ENCODE results near the gene C1QC.

The C1QC gene

GRCh38 chr1:22687191-22687590 is 43.8 kb downstream of the C1QC start:
- Histone ChIP-seq H3K9me3 (ENCODE audit: severe bottlenecking) (no peaks in the 10 kb centered on the region), H3K4me3 (ENCODE audit: low read depth, low read length) (no peak overlapping the region), H3K27ac (no peak overlapping the region), H3K27me3 (ENCODE audit: insufficient read depth, low read depth, severe bottlenecking) (no peaks in the 10 kb centered on the region), H3K36me3 (no peaks in the 10 kb centered on the region)
- no peak for TF ChIP-seq CTCF (IDR thresholded peaks at IDR 0.05; ENCODE audit: low read depth, low read length)
- DNase-seq, result no peak

GRCh38 chr1:22688466-22688865 is 45.0 kb downstream of the C1QC start:
- H3K4me3 ChIP-seq (ENCODE audit: low read depth, low read length), result no peak overlapping the region
- H3K36me3 ChIP-seq, result no peaks in the 10 kb centered on the region
- no peaks in the 10 kb centered on the region for H3K9me3 ChIP-seq (ENCODE audit: severe bottlenecking)
- H3K27ac ChIP-seq, result no peak overlapping the region
- H3K27me3 ChIP-seq (ENCODE audit: insufficient read depth, low read depth, severe bottlenecking), result no peaks in the 10 kb centered on the region
- no peak for TF ChIP-seq CTCF (IDR thresholded peaks at IDR 0.05; ENCODE audit: low read depth, low read length)
- no peak for DNase-seq

- no peak overlapping the region for H3K27ac ChIP-seq
- no peak for TF ChIP-seq CTCF (IDR thresholded peaks at IDR 0.05; ENCODE audit: low read depth, low read length)
- H3K27me3 ChIP-seq (ENCODE audit: insufficient read depth, low read depth, severe bottlenecking), result no peaks in the 10 kb centered on the region
- no peaks in the 10 kb centered on the region for H3K9me3 ChIP-seq (ENCODE audit: severe bottlenecking)
- no peaks in the 10 kb centered on the region for H3K36me3 ChIP-seq
- DNase-seq, result no peak
- no peak overlapping the region for H3K4me3 ChIP-seq (ENCODE audit: low read depth, low read length)
These were observed 46.1 kb downstream of the C1QC start for GRCh38 chr1:22689505-22689904.

- no peaks in the 10 kb centered on the region for H3K27me3 ChIP-seq (ENCODE audit: insufficient read depth, low read depth, severe bottlenecking)
- H3K9me3 ChIP-seq (ENCODE audit: severe bottlenecking), result no peaks in the 10 kb centered on the region
- no peak for TF ChIP-seq CTCF (IDR thresholded peaks at IDR 0.05; ENCODE audit: low read depth, low read length)
- H3K36me3 ChIP-seq, result no peaks in the 10 kb centered on the region
- no peak overlapping the region for H3K4me3 ChIP-seq (ENCODE audit: low read depth, low read length)
- no peak for DNase-seq
- no peak overlapping the region for H3K27ac ChIP-seq
These were observed 47.8 kb downstream of the C1QC start for GRCh38 chr1:22691031-22691753.

- TF ChIP-seq CTCF (IDR thresholded peaks at IDR 0.05; ENCODE audit: low read depth, low read length), result no peak
- Histone ChIP-seq H3K9me3 (ENCODE audit: severe bottlenecking) (no peaks in the 10 kb centered on the region), H3K36me3 (no peaks in the 10 kb centered on the region), H3K4me3 (ENCODE audit: low read depth, low read length) (no peak overlapping the region), H3K27me3 (ENCODE audit: insufficient read depth, low read depth, severe bottlenecking) (no peaks in the 10 kb centered on the region), H3K27ac (no peak overlapping the region)
- no peak for DNase-seq
These were observed 50.7 kb downstream of the C1QC start for GRCh38 chr1:22694172-22694571.

GRCh38 chr1:22696610-22697009 is 53.2 kb downstream of the C1QC start:
- no peak for TF ChIP-seq CTCF (IDR thresholded peaks at IDR 0.05; ENCODE audit: low read depth, low read length)
- no peaks in the 10 kb centered on the region for H3K36me3 ChIP-seq
- H3K27ac ChIP-seq, result no peak overlapping the region
- H3K9me3 ChIP-seq (ENCODE audit: severe bottlenecking), result no peaks in the 10 kb centered on the region
- H3K4me3 ChIP-seq (ENCODE audit: low read depth, low read length), result no peak overlapping the region
- no peak for DNase-seq
- no peaks in the 10 kb centered on the region for H3K27me3 ChIP-seq (ENCODE audit: insufficient read depth, low read depth, severe bottlenecking)
